A549 (cell line): ENCODE data around the gene SPTB. TPM values are rescaled to one million over a fixed set of nuclear protein-coding genes. Genes with fewer than 3 reads are reported as not detected.

ENCODE experiments used
- ATAC-seq, 2 experiments: fragments of 200-7000 bp in 1 of 2; fragments of >200 bp in 1 of 2; cut with Nextera tagmentation in 1 of 2; cut with Tn5 transposase in 1 of 2; 3 replicates each; pipeline versions ENCODE4 v1.8.0 to v1.9.1; 2018 to 2020; ENCODE audit warnings: mild to moderate bottlenecking in 1 of 2, moderate library complexity in 1 of 2
- CTCF ChIA-PET: fragments of 300-600 bp; sonication (Branson Sonifier 250); formaldehyde crosslinking; extraction: SDS; loops from one replicate; lab custom pipeline; 2021; ENCODE audit warnings: antibody characterized with exemption, inconsistent platforms; lab: Yijun Ruan, JAX
- POLR2A ChIA-PET: fragments of 350-600 bp; formaldehyde crosslinking; extraction: SDS; loops from one replicate; lab custom pipeline; 2021; ENCODE audit warnings: antibody characterized with exemption, inconsistent platforms; lab: Yijun Ruan, JAX
- DNase-seq, 2 experiments: peaks; one replicate each; pipeline versions ENCODE4 v3.0.0 to v3.0.0-alpha.2; 2011 to 2016; ENCODE audit warnings: low read depth in 1 of 2, low spot score in 1 of 2
- FAIRE-seq: peaks from 2 replicates; lab custom pipeline; 2011; peaks lifted over from hg19 to GRCh38; lab: Jason Lieb, UNC
- H3K27ac ChIP-seq, 2 experiments: fragments of >200 bp; sonication (Bioruptor Twin); formaldehyde crosslinking; 3 replicates each; pipeline ENCODE4 v1.5.1; 2016 to 2017
- H3K4me1 ChIP-seq: fragments of >200 bp; sonication (Bioruptor Twin); formaldehyde crosslinking; 3 replicates; pipeline ENCODE4 v1.6.1; 2016
- H3K4me2 ChIP-seq: fragments of >200 bp; sonication (Bioruptor Twin); formaldehyde crosslinking; 3 replicates; pipeline ENCODE4 v1.6.1; 2016
- H3K4me3 ChIP-seq: fragments of >200 bp; sonication (Bioruptor Twin); formaldehyde crosslinking; 3 replicates; pipeline ENCODE4 v1.5.1; 2016
- H3K9me3 ChIP-seq: fragments of >200 bp; sonication (Bioruptor Twin); formaldehyde crosslinking; 3 replicates; pipeline ENCODE4 v1.6.1; 2016
- BCL3 ChIP-seq: fragments of >200 bp; sonication (Bioruptor Twin); formaldehyde crosslinking; IDR thresholded peaks from 3 replicates; pipeline ENCODE4 v1.6.1; 2016
- BHLHE40 ChIP-seq: IDR thresholded peaks from 2 replicates; pipeline ENCODE4 v1.6.1; 2012; ENCODE audit warnings: low read depth, low read length, inconsistent platforms
- CBX8 ChIP-seq: fragments of 200-600 bp; sonication (generic); IDR thresholded peaks from 2 replicates; pipeline ENCODE4 v1.6.1; 2016
- CHD2 ChIP-seq: fragments of 150-350 bp; IDR thresholded peaks from 2 replicates; pipeline ENCODE4 v1.6.1; 2014; ENCODE audit warnings: low read length; ENCODE audit not compliant: partially characterized antibody
- CHD4 ChIP-seq: fragments of 200-600 bp; sonication (generic); IDR thresholded peaks from 2 replicates; pipeline ENCODE4 v1.6.1; 2016; ENCODE audit warnings: antibody characterized with exemption, mild to moderate bottlenecking, borderline replicate concordance
- CTCF ChIP-seq: fragments of >200 bp; sonication (Bioruptor Twin); formaldehyde crosslinking; IDR thresholded peaks from 3 replicates; pipeline ENCODE4 v1.5.1; 2016
- EHF ChIP-seq: fragments of 250-450 bp; sonication (Bioruptor Pico); IDR thresholded peaks from 2 replicates; pipeline ENCODE4 v1.5.0; 2020; ENCODE audit warnings: mild to moderate bottlenecking
- EHMT2 ChIP-seq: fragments of 200-600 bp; sonication (generic); IDR thresholded peaks from 2 replicates; pipeline ENCODE4 v1.6.1; 2016; ENCODE audit warnings: antibody characterized with exemption, low read depth, mild to moderate bottlenecking, moderate library complexity
- EP300 ChIP-seq, 2 experiments: fragments of >200 bp; sonication (Bioruptor Twin); formaldehyde crosslinking; IDR thresholded peaks; 2 replicates in 1 of 2; 3 replicates in 1 of 2; pipeline ENCODE4 v1.6.1; 2016 to 2017
- HEYL ChIP-seq: fragments of 250-450 bp; sonication (Bioruptor Pico); IDR thresholded peaks from 2 replicates; pipeline ENCODE4 v1.8.0; 2021; ENCODE audit warnings: mild to moderate bottlenecking, moderate library complexity
- HMGXB4 ChIP-seq: fragments of 250-450 bp; sonication (Bioruptor Pico); IDR thresholded peaks from 2 replicates; pipeline ENCODE4 v1.5.0; 2021; ENCODE audit warnings: mild to moderate bottlenecking, moderate library complexity, borderline replicate concordance
- HOXA7 ChIP-seq: fragments of 250-450 bp; sonication (Bioruptor Pico); IDR thresholded peaks from 2 replicates; pipeline ENCODE4 v1.5.0; 2020; ENCODE audit warnings: mild to moderate bottlenecking, moderate library complexity
- HOXB5 ChIP-seq: fragments of 250-450 bp; sonication (Bioruptor Pico); IDR thresholded peaks from 2 replicates; pipeline ENCODE4 v1.5.0; 2020; ENCODE audit warnings: mild to moderate bottlenecking, moderate library complexity
- JUN ChIP-seq, 2 experiments: fragments of >200 bp; sonication (Bioruptor Twin); formaldehyde crosslinking; IDR thresholded peaks; 2 replicates in 1 of 2; 3 replicates in 1 of 2; pipeline ENCODE4 v1.6.1; 2016 to 2017
- MAFK ChIP-seq: fragments of 450-650 bp; IDR thresholded peaks from 2 replicates; pipeline ENCODE4 v1.6.1; 2014; ENCODE audit not compliant: partially characterized antibody
- NFE2L2 ChIP-seq: fragments of 150-350 bp; conservative IDR thresholded peaks from 2 replicates; pipeline ENCODE4 v1.6.1; 2014; ENCODE audit warnings: low read length
- NPAS2 ChIP-seq: fragments of 250-450 bp; sonication (Bioruptor Pico); IDR thresholded peaks from 2 replicates; pipeline ENCODE4 v1.8.0; 2022; ENCODE audit warnings: mild to moderate bottlenecking, moderate library complexity, borderline replicate concordance
- NR3C1 ChIP-seq: fragments of >200 bp; sonication (Bioruptor Twin); formaldehyde crosslinking; IDR thresholded peaks from 3 replicates; pipeline ENCODE4 v1.6.1; 2017
- PHF8 ChIP-seq: fragments of 200-600 bp; sonication (generic); IDR thresholded peaks from 2 replicates; pipeline ENCODE4 v1.6.1; 2016; ENCODE audit warnings: low read depth, mild to moderate bottlenecking, antibody characterized with exemption, moderate library complexity, borderline replicate concordance
- POLR2A ChIP-seq: IDR thresholded peaks from 2 replicates; pipeline ENCODE4 v1.6.1; 2012; ENCODE audit warnings: mild to moderate bottlenecking, low read length
- RAD21 ChIP-seq, 2 experiments: fragments of >200 bp in 1 of 2; sonication (Bioruptor Twin) in 1 of 2; formaldehyde crosslinking in 1 of 2; IDR thresholded peaks in 1 of 2; conservative IDR thresholded peaks in 1 of 2; 2 replicates in 1 of 2; 3 replicates in 1 of 2; pipeline ENCODE4 v1.6.1; 2012 to 2018; ENCODE audit warnings: inconsistent platforms in 1 of 2
- RCOR1 ChIP-seq: fragments of 150-350 bp; IDR thresholded peaks from 2 replicates; pipeline ENCODE4 v1.6.1; 2014; ENCODE audit warnings: antibody characterized with exemption, low read length, low read depth
- SMC3 ChIP-seq: fragments of >200 bp; sonication (Bioruptor Twin); formaldehyde crosslinking; IDR thresholded peaks from 3 replicates; pipeline ENCODE4 v1.6.1; 2018; ENCODE audit warnings: inconsistent platforms
- TFCP2L1 ChIP-seq: fragments of 250-450 bp; sonication (Bioruptor Pico); IDR thresholded peaks from 2 replicates; pipeline ENCODE4 v1.5.0; 2021; ENCODE audit warnings: mild to moderate bottlenecking
- ZC3H11A ChIP-seq: fragments of 450-650 bp; IDR thresholded peaks from 2 replicates; pipeline ENCODE4 v1.6.1; 2014; ENCODE audit warnings: antibody characterized with exemption, mild to moderate bottlenecking
- ZFP36 ChIP-seq: fragments of 450-650 bp; IDR thresholded peaks from 2 replicates; pipeline ENCODE4 v1.6.1; 2014; ENCODE audit warnings: borderline replicate concordance; ENCODE audit not compliant: partially characterized antibody
- ZNF302 ChIP-seq: fragments of 250-450 bp; sonication (Bioruptor Pico); IDR thresholded peaks from 2 replicates; pipeline ENCODE4 v1.9.0; 2021; ENCODE audit warnings: inconsistent platforms, mild to moderate bottlenecking, moderate library complexity
- WGBS: methylation state at CpG from one replicate; pipeline ENCODE4 v1.1.6; 2017; ENCODE audit errors: missing lambda C conversion rate; 5-methylcytosine and 5-hydroxymethylcytosine counted together
- polyA plus RNA-seq, 4 experiments: library from polyadenylated mRNA; depleted of rRNA in 3 of 4; stranded (reverse); fragments of >200 nt; fragmentation: RNase III in 1 of 4; extraction: RNeasy Plus Mini Kit Qiagen cat#74134 plus additional on column Dnase treatment in 1 of 4; gene quantifications; 2 replicates in 3 of 4; 3 replicates in 1 of 4; pipeline ENCODE4 v1.2.3, GENCODE V29; 2011 to 2017

Gene SPTB
- polyA plus RNA-seq, 2 of the 4 experiments (the other 2 are of a cell fraction), result 0.27 to 2.1 TPM

GRCh38 chr14:64723691-64724577, 155.8 kb downstream of the SPTB start:
- H3K9me3 ChIP-seq, result no peaks in the 10 kb centered on the region
- DNase-seq, result no peak
- H3K27ac ChIP-seq, result peak overlapping the region; percentile 81 to 84; a peak in 5 of 6 replicates
- no peak overlapping the region for H3K4me3 ChIP-seq
- ChIA-PET CTCF (interaction anchor here (1.0 to 3.9 kb wide), 3 partner anchors 15 to 88 kb away, joined by 3 to 11 read pairs (median 3); no protein-coding TSS in a partner anchor), POLR2A (interaction anchor here (0.6 kb wide), 1 partner anchor 31 kb away, joined by 4 read pairs; no protein-coding TSS in a partner anchor)
- FAIRE-seq, result no peak
- H3K4me2 ChIP-seq, result peak overlapping the region; percentile 75
- WGBS, result 71% methylated on average over 15 of the region's 15 CpGs
- no peak for ATAC-seq
- peaks cover 83% of the 10 kb centered on the region for H3K4me1 ChIP-seq
- no peak for TF ChIP-seq CHD4
- no peak for TF ChIP-seq ZNF302 (CRISPR knock-in tag)
- no peak for TF ChIP-seq HMGXB4 (CRISPR knock-in tag)
- no peak for TF ChIP-seq BHLHE40
- no peak for TF ChIP-seq PHF8
- no peak for TF ChIP-seq BCL3
- no peak for TF ChIP-seq CBX8
- TF ChIP-seq CHD2, result no peak
- TF ChIP-seq TFCP2L1 (CRISPR knock-in tag), result no peak
- no peak for TF ChIP-seq SMC3
- no peak for TF ChIP-seq POLR2A
- no peak for TF ChIP-seq HOXB5 (CRISPR knock-in tag)
- TF ChIP-seq MAFK, result no peak
- no peak for TF ChIP-seq JUN (IDR thresholded peaks at IDR 0.05)
- TF ChIP-seq ZFP36, result no peak
- no peak for TF ChIP-seq CTCF

- no peak overlapping the region for H3K4me3 ChIP-seq
- no peak for ATAC-seq
- ChIA-PET CTCF (interaction anchor here (1.1 kb wide), 2 partner anchors 39 to 87 kb away, joined by 3 read pairs; no protein-coding TSS in a partner anchor), POLR2A (no interaction called here)
- no peak overlapping the region; the same call in 2 of the 3 replicates for H3K4me2 ChIP-seq
- WGBS, result 90% methylated on average over 5 of the region's 5 CpGs
- DNase-seq, result no peak
- peak overlapping the region; percentile 81 to 84; a peak in 5 of 6 replicates for H3K27ac ChIP-seq
- TF ChIP-seq EP300 (IDR thresholded peaks at IDR 0.05), result no peak
- no peak for TF ChIP-seq NFE2L2
- no peak for TF ChIP-seq RAD21 (conservative IDR thresholded peaks at IDR 0.05 in 1 of 2, IDR thresholded peaks at IDR 0.05 in 1 of 2)
- no peak for TF ChIP-seq NPAS2 (CRISPR knock-in tag)
- TF ChIP-seq RCOR1, result no peak
- TF ChIP-seq NR3C1, result no peak
- no peak for TF ChIP-seq CBX8
- no peak for TF ChIP-seq BHLHE40
- TF ChIP-seq BCL3, result no peak
- no peak for TF ChIP-seq EHF (CRISPR knock-in tag)
- TF ChIP-seq MAFK, result no peak
- TF ChIP-seq HEYL (CRISPR knock-in tag), result no peak
- no peak for TF ChIP-seq HOXA7
- TF ChIP-seq ZC3H11A, result no peak
- TF ChIP-seq EHMT2, result no peak
- no peak for FAIRE-seq
- no peaks in the 10 kb centered on the region for H3K9me3 ChIP-seq
- H3K4me1 ChIP-seq, result peaks cover 93% of the 10 kb centered on the region
These were observed 156.8 kb downstream of the SPTB start for GRCh38 chr14:64722842-64723447.
